Hindlimb muscle (tissue), 1 donor: ENCODE data around the gene TTC34. TPM values are rescaled to one million over a fixed set of nuclear protein-coding genes. Genes with fewer than 3 reads are reported as not detected.
"Not testable (repeated sequence)": the region's sequence is repeated elsewhere in the genome, so short reads cannot be mapped to it uniquely, and the experiment has no call there.

ENCODE experiments used
- DNase-seq: peaks from one replicate; pipeline ENCODE4 v3.0.0-alpha.2; 2013
- polyA plus RNA-seq: library from polyadenylated mRNA; unstranded; fragments of 120-200 nt; gene quantifications from one replicate; pipeline ENCODE4 v1.2.1, GENCODE V29; 2013; ENCODE audit not compliant: insufficient read length

The TTC34 gene
- polyA plus RNA-seq, 1 donor, result 0.31 TPM

DNA sequence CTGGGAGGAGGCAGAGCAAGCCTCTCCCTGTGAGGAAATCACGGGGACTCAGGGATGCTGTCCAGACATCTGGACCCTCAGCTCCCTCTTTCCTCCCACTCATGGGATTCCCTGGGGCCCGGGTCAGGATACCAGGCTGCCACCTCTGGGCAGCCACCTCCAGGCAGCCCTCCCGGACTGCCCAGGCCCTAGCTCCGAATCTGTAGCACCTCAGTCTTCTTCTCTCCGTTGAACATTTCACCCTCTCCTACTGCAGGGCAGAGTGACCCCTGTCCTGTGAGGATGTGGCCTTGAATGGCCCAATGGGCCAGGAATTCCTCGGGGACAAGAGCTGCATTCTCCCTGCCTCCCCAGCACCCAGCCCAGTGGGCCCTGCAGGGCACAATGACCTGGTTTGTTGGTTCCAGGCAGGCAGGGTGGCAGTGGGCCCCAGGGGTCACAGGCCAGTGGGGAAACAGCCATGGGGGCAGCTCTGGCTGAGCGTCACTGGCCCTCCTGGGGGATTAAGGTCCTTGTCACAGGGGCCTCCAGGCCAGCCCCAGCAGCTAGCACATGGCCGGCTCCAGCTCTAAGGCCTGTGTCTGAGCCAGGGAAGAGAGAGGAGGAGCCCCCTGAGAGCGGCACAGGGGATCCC lies 9.5 kb upstream of the TTC34 start:
- DNase-seq, result no peak

DNA sequence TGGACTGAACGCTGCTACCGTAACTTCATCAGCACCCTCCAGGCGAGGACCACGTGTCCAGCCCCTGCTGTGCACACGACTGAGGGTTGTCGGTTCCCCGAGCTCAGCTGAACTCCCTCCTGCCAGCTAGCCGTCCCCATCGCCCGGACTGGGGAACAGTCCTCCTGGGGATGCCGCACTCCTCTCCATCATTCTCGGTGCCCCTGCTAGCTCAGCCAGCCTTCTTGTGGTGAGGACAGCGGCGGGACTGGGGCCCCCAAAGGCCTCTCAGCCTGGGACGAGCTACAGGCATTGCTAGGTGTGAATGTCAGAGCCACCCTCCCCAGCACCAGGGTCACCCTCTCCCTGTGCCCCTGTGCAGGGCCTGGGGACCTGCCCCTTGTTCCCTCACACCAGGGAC lies 8.8 kb upstream of the TTC34 start:
- DNase-seq, result no peak

DNA sequence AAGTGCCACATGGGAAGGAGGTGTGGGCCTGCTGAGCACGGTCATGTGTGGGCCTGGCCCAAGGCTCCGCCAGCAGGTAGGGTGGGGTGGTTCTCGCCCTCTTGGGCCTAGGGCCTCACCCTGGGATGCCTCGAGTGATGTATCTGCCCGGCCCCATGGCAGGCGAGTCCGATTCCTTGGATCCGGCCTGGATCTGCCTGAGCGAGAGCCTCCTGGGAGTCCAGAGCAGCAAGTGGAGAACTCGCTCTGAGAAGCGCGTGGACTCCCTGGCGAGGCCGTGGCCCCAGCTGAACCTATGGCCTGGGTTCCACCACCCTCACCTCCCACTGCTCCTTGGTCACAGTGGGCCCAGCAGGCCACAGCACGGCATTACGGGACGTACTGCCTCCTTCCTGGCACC lies 8.2 kb upstream of the TTC34 start:
- no peak for DNase-seq

DNA sequence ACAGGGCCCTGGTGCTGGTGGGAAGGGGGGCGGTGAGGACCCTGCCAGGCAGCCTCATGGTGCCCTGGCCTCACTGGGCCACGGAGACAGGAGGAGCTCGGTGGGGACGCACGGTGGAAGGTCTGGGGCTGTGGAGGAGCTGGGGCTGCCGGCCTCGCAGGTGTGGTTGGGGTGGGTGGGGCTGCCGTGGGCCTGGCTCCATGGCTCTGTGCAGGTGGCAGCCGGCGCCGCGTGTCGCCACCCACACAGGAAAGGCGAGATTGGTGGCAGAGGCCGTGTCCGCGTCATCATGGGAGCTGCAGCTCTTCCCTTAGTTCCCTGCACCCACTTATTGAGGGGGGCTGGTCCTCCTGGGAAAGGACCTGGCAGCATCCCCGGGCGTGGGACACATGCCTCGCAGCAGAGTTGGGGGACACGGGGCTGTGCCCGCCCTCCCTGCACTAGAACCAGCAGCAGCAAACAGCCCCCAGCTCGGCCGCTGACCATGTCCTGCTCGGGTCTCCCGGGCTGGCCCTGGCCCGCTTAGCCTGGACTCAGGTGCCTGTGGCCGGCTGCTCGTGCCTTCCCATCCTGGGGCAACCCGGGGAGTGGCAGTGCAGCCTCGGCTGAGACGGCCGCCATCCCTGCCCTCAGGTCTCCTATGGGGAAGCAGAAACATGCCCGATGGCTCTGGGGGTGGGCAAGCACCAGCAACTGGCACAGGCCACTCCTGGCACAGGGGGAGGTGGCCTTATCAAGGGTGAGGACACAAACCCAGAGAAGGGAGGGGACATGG lies 7.5 kb upstream of the TTC34 start:
- no peak for DNase-seq

GRCh38 chr1:2808386-2808705 lies 6.9 kb upstream of the TTC34 start:
- no peak for DNase-seq

DNA sequence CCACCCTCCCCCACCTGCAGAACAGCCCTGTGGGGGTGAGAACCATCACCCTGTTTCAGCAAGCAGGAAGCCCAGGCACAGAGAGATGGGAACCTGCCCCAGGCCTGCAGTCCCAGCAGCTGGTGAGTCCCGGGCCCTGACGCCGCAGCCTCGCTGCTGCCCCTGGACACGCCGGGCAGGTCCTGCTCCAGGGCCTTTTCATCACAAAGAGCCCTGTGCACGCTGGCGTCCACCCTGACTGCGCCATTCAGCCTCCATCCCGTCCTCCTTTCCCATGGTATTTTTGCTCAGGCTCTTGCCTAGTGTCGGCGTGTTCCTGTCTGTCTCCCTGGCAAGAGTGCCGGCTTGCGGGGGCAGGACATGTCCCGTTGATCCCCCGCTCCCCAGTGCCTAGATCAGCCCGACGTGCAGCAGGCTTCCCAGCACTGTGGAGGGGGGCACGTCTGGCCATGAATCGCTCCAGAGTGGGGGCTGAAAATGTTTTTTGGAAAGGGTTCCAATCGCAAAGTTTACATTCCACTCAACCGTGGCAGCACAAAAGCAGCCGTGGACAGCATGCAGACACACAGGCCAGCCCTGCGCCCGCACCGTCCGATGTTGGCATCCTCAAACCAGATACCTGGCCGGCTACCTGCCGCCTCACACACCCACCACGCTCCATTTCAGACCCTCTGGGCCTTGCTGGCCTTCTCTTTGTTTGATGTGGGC lies 6.3 kb upstream of the TTC34 start:
- no peak for DNase-seq

DNA sequence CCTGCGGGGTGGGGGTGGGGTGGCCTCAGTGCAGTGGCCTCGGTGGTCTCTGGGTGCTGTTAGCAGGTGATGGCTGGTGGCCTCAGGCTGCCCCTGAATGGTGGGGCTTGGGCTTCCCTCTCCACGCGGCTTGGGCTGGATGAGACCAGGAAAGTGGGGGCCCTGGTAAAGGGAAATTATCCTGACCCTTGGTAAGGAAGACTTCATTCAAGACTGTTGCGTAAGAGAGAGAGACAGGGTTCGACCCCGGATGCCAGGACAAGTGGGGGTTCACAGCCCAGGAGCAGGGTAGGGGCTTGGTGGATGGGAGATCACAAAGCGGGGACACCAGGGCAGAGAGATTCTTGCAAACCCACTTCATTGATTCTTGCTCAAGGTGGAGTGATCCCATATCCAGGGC lies 5.5 kb upstream of the TTC34 start:
- no peak for DNase-seq

DNA sequence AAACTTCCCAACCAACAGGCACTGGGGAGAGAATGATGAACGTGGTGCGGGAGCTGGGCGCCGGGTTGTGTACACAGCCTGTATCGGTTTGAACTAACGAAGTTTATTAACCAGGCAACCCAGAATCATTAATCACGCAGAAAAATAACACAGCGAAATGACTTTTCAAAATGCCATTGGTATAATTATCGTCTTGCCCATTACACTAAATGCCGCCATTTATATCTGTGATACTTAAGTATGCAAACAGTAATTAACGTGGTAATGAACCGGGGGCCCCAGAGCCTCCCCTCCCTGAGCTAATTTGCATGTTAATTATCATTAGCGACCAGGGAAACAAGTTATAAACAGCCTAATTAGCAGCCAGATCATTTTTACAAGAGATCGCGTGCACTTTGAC lies 5.1 kb upstream of the TTC34 start:
- DNase-seq, result no peak

GRCh38 chr1:2805801-2806430 lies 4.4 kb upstream of the TTC34 start:
- no peak for DNase-seq

DNA sequence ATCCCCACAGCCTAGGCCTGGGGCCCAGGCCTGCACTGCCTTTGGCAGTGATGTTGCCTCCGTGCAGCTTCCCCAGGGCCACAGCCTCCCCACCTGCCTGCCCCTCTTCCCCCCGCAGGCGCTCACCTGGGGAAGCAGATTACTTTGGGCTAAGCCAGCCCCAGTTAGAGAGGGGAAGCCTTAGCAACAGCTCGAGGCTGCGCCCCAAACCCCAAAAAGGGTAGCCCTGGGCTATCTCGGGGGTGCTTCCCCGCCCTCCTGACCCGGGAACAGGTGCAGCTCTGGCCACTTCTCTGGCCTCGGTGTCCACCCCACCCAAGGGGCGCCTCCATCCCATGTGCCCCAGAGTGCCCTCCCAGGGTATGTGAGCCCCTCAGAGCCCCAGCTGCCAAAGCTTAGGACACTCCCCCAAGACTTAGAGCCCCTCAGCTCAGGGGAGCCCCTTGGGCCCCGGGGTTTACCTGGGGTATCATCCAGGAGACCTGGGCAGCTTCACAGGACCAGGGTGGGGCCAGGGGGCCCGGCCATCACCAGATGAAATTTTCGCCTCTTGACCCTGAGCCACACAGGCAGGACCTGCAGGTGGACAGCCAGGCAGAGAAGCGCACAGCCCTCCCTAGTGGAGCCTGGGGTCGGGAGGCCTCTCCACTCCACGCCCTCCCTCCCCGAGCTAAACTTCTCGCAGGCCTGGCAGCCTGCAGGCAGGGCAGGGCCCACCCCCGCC lies 3.3 kb upstream of the TTC34 start:
- no peak for DNase-seq

DNA sequence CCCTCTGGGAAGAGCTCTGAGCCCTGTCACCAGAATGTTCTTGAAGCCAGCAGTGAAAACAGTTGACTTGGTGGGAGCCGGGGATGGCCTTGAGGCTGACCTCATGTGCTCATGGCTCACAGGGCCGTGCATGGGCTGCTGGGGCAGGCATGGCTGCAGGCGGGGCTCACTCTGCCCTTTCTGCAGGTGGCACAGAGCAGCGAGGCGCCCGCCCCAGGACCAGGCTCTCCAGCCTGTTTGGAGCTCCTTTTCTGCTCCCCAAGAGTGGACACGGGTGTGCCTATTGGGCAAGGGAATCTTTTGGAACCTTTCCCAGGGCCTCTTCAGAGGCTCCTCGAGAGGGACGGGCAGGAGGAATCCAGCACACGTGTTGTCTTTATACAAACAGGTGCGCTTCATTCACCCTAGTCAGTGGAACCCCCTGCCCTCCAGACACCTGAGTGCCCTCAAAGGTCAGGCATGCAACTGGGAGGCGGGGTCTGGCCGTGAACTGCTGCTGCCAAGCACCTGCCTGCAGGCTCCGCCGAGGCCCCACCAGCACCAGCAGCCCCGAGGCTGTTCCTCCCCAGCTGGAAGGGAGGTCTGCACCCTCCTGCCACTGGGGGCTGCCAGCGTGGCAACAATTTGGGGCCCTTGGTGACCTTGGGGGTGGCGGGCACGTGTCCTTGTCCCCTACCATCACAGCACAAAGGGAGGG lies 2.6 kb upstream of the TTC34 start:
- no peak for DNase-seq

- DNase-seq, result no peak
These were observed 1.8 kb upstream of the TTC34 start for GRCh38 chr1:2803086-2803930.

GRCh38 chr1:2802421-2802961 lies 998 bp upstream of the TTC34 start:
- no peak for DNase-seq

- DNase-seq, result no peak
These were observed 447 bp downstream of the TTC34 start for GRCh38 chr1:2801046-2801445.

DNA sequence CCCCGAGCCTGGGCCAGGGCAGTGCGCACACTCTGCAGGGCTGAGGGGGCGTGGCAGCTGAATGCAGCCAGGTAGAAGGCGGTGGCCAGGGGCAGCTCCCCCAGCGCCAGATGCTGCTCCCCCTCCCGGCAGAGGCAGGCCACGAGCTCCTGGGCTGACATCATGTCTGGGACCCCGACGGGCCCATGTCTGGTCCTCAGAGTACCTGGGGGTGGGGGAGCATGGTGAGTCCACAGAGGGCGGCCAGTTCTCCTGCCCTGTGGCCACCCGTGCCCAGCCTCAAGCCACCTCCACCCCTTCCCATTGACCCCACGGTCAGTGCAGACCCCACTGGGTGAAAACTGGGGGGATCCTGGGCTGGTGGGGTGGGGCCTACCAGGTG lies 838 bp downstream of the TTC34 start:
- DNase-seq, result no peak

DNA sequence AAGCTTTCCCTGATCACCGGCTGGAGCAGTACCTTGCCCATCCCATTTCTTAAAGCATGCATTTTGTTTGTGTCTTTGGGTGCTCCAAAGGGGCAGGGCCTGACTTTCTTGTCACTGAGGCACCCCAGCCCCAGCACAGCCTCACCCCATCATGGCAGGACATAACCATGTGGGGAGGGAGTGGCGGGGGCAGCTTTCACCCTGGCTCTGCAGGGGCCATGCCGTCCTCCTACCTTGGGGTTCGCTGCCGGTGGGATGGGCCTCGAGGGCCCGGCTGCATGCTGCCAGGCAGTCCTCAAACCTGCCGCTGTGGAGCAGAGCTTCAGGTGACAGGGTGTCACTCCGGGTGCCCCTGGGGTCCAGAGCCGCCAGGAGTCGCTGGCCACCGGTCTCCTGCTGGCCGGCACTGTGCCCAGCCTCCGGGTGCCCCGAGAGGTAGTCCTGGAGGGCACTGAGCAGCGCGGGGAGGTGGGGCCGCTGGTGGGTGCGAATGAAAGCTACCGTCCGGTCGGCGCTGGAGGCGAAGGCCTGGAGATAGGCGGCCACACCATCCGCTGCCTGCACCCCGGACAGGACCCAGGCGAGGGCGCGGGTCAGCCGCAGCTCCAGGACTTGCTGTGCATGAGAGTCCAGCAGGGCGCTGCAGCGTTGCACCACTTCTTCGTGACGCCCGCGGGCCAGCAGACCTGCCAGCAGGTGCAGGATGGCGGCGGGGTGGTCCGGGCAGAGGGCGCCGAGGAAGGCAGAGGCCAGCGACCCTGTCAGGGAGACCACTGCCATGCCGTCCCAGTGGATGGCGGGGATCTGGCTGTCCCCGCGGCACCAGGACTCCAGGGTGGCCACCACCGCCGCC lies 1.5 kb downstream of the TTC34 start:
- no peak for DNase-seq

- not testable (repeated sequence) for DNase-seq
These were observed 2.5 kb downstream of the TTC34 start for GRCh38 chr1:2798958-2799357.

DNA sequence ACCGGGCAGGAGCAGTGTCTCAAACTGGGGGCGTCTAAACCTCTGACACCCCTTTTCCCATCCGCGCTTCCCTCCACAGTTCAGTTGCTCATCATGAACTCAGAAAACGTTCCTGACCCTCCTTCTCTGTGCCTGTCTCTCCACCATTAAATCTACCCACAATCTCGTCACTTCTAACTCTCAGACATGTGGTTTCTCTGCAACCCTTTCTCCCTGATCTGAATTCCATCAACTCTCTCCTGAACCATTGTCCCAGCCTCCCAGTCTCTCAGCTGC lies 3.8 kb downstream of the TTC34 start:
- no peak for DNase-seq

DNA sequence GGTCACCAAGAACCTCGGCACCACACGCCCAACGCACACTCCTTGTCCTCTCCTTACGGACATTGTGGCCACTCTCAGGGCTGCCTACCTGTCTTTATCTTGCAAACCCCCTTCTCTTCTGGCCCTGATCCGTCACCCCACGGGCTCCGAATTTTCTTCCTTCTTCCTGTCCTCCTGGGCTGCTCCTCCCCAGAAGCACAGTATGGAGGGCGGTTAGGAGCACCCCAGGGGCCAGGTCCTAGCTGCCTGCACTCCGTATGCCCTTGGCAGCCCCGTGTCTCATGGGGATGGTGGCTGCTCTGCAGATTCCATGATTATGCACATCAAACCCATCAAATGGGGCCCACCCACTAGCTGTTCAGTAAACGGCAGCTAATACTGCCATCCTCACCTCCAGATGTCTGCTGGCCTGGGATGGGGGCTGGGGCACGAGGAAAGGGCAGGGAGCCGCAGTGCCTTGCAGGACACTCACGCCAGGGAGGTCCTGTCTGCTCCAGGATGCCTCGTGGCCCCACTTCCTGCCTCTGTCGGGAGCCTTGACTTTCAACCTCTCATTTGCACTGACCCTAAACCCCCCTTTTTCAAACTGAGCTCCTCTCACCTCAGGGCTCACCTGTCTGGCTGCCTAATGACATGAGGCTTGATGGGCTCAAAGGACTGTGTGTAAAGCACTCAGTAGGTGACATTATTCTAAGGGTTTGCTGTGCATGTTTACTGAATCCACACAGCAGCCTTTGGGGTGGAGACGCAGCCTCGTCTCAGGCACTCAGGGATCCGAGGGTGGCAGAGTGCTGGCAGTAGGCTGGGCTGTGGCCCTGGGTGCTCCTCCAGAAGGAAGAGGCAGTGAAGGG lies 4.4 kb downstream of the TTC34 start:
- no peak for DNase-seq
